GM23338 (cell line): ENCODE data around the gene ERN1. TPM values are rescaled to one million over a fixed set of nuclear protein-coding genes. Genes with fewer than 3 reads are reported as not detected.

Experiments
- ATAC-seq: fragments of 200-7000 bp; cut with Tn5 transposase; 3 replicates; pipeline ENCODE4 v1.9.1; 2020
- DNase-seq: peaks from one replicate; pipeline ENCODE4 v3.0.0-alpha.2; 2015; ENCODE audit warnings: low spot score
- H2AFZ ChIP-seq: fragments of 200-600 bp; sonication (generic); 2 replicates; pipeline ENCODE4 v1.8.0; 2016; ENCODE audit warnings: antibody characterized with exemption, mild to moderate bottlenecking, moderate library complexity
- H3F3A ChIP-seq: fragments of 200-600 bp; sonication (generic); replicated peaks from 2 replicates; pipeline ENCODE4 v1.8.0; 2017; ENCODE audit warnings: antibody characterized with exemption, mixed run types, low read depth
- H3K27ac ChIP-seq: fragments of 200-600 bp; sonication (generic); 2 replicates; pipeline ENCODE4 v1.6.1; 2016; ENCODE audit warnings: low read depth
- H3K27me3 ChIP-seq: fragments of 200-600 bp; sonication (generic); 2 replicates; pipeline ENCODE4 v1.8.0; 2016; ENCODE audit warnings: mild to moderate bottlenecking, mixed run types, moderate library complexity; ENCODE audit not compliant: insufficient read depth
- H3K36me3 ChIP-seq: fragments of 200-600 bp; sonication (generic); 2 replicates; pipeline ENCODE4 v1.8.0; 2016; ENCODE audit warnings: mild to moderate bottlenecking; ENCODE audit not compliant: insufficient read depth
- H3K4me1 ChIP-seq: fragments of 200-600 bp; sonication (generic); 2 replicates; pipeline ENCODE4 v1.8.0; 2016; ENCODE audit warnings: mild to moderate bottlenecking, moderate library complexity; ENCODE audit not compliant: insufficient read depth
- H3K4me2 ChIP-seq: fragments of 200-600 bp; sonication (generic); 2 replicates; pipeline ENCODE4 v1.7.1; 2017; ENCODE audit warnings: mixed run types
- H3K4me3 ChIP-seq: fragments of 200-600 bp; sonication (generic); 2 replicates; pipeline ENCODE4 v1.6.1; 2016; ENCODE audit warnings: mixed run types
- H3K79me2 ChIP-seq: fragments of 200-600 bp; sonication (generic); replicated peaks from 2 replicates; pipeline ENCODE4 v1.8.0; 2017; ENCODE audit warnings: mild to moderate bottlenecking; ENCODE audit not compliant: insufficient read depth
- H3K9me2 ChIP-seq: fragments of 200-600 bp; sonication (generic); 2 replicates; pipeline ENCODE4 v1.8.0; 2017; ENCODE audit not compliant: insufficient read depth
- H4K20me1 ChIP-seq: fragments of 200-600 bp; sonication (generic); replicated peaks from 2 replicates; pipeline ENCODE4 v1.8.0; 2017; ENCODE audit warnings: mild to moderate bottlenecking; ENCODE audit not compliant: insufficient read depth
- H3K27ac Mint-ChIP-seq: 2 replicates; pipeline ENCODE4 v1.8.0; 2020; ENCODE audit warnings: inconsistent platforms, mild to moderate bottlenecking, moderate library complexity, mixed read lengths
- H3K27me3 Mint-ChIP-seq: 3 replicates; pipeline ENCODE4 v1.8.0; 2022; ENCODE audit warnings: low read depth, mild to moderate bottlenecking, moderate library complexity, mixed read lengths, inconsistent platforms; ENCODE audit not compliant: insufficient read depth, poor library complexity
- H3K36me3 Mint-ChIP-seq: 3 replicates; pipeline ENCODE4 v1.8.0; 2021; ENCODE audit warnings: low read depth, mild to moderate bottlenecking, inconsistent platforms, moderate library complexity, mixed read lengths
- H3K4me1 Mint-ChIP-seq: 3 replicates; pipeline ENCODE4 v1.8.0; 2020; ENCODE audit warnings: mild to moderate bottlenecking, inconsistent platforms, mixed read lengths
- H3K4me3 Mint-ChIP-seq: 3 replicates; pipeline ENCODE4 v1.8.0; 2021; ENCODE audit warnings: moderate library complexity, mild to moderate bottlenecking, inconsistent platforms, mixed read lengths
- H3K9me3 Mint-ChIP-seq: 3 replicates; pipeline ENCODE4 v1.8.0; 2020; ENCODE audit warnings: moderate library complexity, mild to moderate bottlenecking, inconsistent platforms, mixed read lengths
- CREB1 ChIP-seq: fragments of 250-450 bp; sonication (Bioruptor Pico); IDR thresholded peaks from 2 replicates; pipeline ENCODE4 v1.5.0; 2020; ENCODE audit warnings: low read depth, mild to moderate bottlenecking, moderate library complexity
- JUNB ChIP-seq: IDR thresholded peaks from one replicate; pipeline ENCODE4 v1.6.1; 2016; ENCODE audit warnings: antibody characterized with exemption; ENCODE audit not compliant: unreplicated experiment
- NANOG ChIP-seq: IDR thresholded peaks from 2 replicates; pipeline ENCODE4 v1.6.1; 2016; ENCODE audit warnings: antibody characterized with exemption, borderline replicate concordance
- STAT1 ChIP-seq: IDR thresholded peaks from one replicate; pipeline ENCODE4 v1.6.1; 2016; ENCODE audit warnings: antibody characterized with exemption; ENCODE audit not compliant: unreplicated experiment
- ZNF114 ChIP-seq: fragments of 250-450 bp; sonication (Bioruptor Pico); IDR thresholded peaks from 2 replicates; pipeline ENCODE4 v1.5.0; 2020; ENCODE audit warnings: mild to moderate bottlenecking, moderate library complexity
- ZNF331 ChIP-seq: fragments of 250-450 bp; sonication (Bioruptor Pico); IDR thresholded peaks from 2 replicates; pipeline ENCODE4 v1.5.0; 2020; ENCODE audit warnings: low read depth, mild to moderate bottlenecking, moderate library complexity
- ZNF462 ChIP-seq: fragments of 250-450 bp; sonication (Bioruptor Pico); IDR thresholded peaks from 2 replicates; pipeline ENCODE4 v1.5.0; 2020; ENCODE audit warnings: mild to moderate bottlenecking, moderate library complexity
- polyA plus RNA-seq: library from polyadenylated mRNA; unstranded; fragments of >200 nt; fragmentation: Nextera tagmentation; extraction: Ambion mirVana; gene quantifications from 2 replicates; pipeline ENCODE4 v1.2.1, GENCODE V29; 2016
- total RNA-seq: library from RNA; depleted of rRNA; stranded (reverse); fragments of >200 nt; shearing (Covaris generic); gene quantifications from 2 replicates; pipeline ENCODE4 v1.2.3, GENCODE V29; 2014
- TF ChIP-seq, protein P1 (sequence below): IDR thresholded peaks from one replicate; pipeline ENCODE4 v1.6.1; 2018; ENCODE audit warnings: antibody characterized with exemption; ENCODE audit not compliant: unreplicated experiment
- TF ChIP-seq, protein P2 (sequence below), 2 experiments: fragments of 200-600 bp in 1 of 2; sonication (generic) in 1 of 2; conservative IDR thresholded peaks; 2 replicates each; pipeline versions ENCODE4 v1.5.1 to v1.6.1; 2016 to 2017; ENCODE audit warnings: antibody characterized with exemption in 2 of 2, low read depth in 2 of 2, mild to moderate bottlenecking in 2 of 2, moderate library complexity in 1 of 2
- TF ChIP-seq, protein P3 (sequence below): IDR thresholded peaks from 2 replicates; pipeline ENCODE4 v1.6.1; 2016; ENCODE audit warnings: antibody characterized with exemption

ERN1 gene
- total and polyA plus RNA-seq, 2 experiments from 2014 or later = 5.9 to 7.5 TPM

- TF ChIP-seq, protein P1, sequence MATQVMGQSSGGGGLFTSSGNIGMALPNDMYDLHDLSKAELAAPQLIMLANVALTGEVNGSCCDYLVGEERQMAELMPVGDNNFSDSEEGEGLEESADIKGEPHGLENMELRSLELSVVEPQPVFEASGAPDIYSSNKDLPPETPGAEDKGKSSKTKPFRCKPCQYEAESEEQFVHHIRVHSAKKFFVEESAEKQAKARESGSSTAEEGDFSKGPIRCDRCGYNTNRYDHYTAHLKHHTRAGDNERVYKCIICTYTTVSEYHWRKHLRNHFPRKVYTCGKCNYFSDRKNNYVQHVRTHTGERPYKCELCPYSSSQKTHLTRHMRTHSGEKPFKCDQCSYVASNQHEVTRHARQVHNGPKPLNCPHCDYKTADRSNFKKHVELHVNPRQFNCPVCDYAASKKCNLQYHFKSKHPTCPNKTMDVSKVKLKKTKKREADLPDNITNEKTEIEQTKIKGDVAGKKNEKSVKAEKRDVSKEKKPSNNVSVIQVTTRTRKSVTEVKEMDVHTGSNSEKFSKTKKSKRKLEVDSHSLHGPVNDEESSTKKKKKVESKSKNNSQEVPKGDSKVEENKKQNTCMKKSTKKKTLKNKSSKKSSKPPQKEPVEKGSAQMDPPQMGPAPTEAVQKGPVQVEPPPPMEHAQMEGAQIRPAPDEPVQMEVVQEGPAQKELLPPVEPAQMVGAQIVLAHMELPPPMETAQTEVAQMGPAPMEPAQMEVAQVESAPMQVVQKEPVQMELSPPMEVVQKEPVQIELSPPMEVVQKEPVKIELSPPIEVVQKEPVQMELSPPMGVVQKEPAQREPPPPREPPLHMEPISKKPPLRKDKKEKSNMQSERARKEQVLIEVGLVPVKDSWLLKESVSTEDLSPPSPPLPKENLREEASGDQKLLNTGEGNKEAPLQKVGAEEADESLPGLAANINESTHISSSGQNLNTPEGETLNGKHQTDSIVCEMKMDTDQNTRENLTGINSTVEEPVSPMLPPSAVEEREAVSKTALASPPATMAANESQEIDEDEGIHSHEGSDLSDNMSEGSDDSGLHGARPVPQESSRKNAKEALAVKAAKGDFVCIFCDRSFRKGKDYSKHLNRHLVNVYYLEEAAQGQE = no peak
- no peak for TF ChIP-seq CREB1 (CRISPR knock-in tag)
- TF ChIP-seq NANOG = no peak
- TF ChIP-seq STAT1 = no peak
- TF ChIP-seq ZNF331 (CRISPR knock-in tag) = no peak
- TF ChIP-seq, protein P2, sequence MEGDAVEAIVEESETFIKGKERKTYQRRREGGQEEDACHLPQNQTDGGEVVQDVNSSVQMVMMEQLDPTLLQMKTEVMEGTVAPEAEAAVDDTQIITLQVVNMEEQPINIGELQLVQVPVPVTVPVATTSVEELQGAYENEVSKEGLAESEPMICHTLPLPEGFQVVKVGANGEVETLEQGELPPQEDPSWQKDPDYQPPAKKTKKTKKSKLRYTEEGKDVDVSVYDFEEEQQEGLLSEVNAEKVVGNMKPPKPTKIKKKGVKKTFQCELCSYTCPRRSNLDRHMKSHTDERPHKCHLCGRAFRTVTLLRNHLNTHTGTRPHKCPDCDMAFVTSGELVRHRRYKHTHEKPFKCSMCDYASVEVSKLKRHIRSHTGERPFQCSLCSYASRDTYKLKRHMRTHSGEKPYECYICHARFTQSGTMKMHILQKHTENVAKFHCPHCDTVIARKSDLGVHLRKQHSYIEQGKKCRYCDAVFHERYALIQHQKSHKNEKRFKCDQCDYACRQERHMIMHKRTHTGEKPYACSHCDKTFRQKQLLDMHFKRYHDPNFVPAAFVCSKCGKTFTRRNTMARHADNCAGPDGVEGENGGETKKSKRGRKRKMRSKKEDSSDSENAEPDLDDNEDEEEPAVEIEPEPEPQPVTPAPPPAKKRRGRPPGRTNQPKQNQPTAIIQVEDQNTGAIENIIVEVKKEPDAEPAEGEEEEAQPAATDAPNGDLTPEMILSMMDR (conservative IDR thresholded peaks at IDR 0.05; ENCODE audit: low read depth in 2 of 2) = no peak
- TF ChIP-seq ZNF114 = no peak
- TF ChIP-seq, protein P3, sequence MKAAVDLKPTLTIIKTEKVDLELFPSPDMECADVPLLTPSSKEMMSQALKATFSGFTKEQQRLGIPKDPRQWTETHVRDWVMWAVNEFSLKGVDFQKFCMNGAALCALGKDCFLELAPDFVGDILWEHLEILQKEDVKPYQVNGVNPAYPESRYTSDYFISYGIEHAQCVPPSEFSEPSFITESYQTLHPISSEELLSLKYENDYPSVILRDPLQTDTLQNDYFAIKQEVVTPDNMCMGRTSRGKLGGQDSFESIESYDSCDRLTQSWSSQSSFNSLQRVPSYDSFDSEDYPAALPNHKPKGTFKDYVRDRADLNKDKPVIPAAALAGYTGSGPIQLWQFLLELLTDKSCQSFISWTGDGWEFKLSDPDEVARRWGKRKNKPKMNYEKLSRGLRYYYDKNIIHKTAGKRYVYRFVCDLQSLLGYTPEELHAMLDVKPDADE = no peak
- no peak for TF ChIP-seq JUNB
Measured at GRCh38 chr17:64003526-64004121, 126.3 kb downstream of the ERN1 start (continued).

DNA sequence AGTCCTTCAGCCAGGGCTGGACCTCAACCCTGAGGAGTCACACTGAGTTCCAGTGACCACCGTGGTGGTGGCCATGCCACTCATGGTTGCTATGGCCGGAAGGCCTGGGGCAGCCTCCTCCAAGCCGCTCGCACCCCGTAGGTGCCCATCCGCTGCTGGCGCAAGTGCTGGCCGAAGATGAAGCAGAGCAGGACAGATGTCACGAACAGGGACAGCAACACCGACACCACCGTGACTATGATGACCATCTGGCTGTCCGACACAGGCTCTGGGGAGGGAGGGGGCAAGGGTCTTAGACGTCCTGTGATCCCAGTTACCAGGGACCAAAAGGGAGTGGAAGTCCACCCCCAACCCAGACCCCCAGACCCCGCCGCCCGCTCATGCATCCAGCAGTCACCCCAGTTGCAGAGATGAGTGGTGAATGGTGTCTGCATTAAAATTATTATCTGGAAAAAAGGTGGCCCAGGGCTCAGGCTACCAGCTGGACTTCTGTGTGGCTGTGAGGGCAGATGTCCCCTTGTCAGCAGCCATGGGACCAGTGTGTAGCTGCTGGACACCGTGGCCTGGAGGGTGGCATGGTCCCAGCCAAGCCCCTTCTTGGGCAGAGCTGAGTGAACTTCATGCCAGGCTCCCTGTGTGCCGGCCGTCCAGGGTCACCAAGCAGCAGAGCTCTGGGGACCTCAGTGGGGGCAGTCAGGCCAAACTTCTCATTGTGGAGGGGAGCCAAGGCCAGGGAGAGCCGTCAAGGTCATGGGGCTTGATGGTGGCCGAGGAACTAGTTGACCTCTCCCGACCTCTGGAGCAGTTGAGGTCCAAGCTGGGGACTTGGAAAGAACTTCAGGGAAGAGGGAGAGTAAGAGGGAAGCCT lies 127.1 kb downstream of the ERN1 start:
- H3K27ac Mint-ChIP-seq = no peak overlapping the region
- Histone ChIP-seq H3K36me3 (no peaks in the 10 kb centered on the region), H2AFZ (no peak overlapping the region), H3K27me3 (peaks cover 11% of the 10 kb centered on the region; the same call in 1 of the 2 replicates), H3K27ac (no peak overlapping the region), H3K4me3 (no peak overlapping the region), H3F3A (no peaks in the 10 kb centered on the region), H3K79me2 (no peaks in the 10 kb centered on the region), H3K9me2 (no peaks in the 10 kb centered on the region), H3K4me1 (0 out of 2 replicates have a peak, but pooled peaks cover 4% of the 10 kb centered on the region), H3K4me2 (no peak overlapping the region), H4K20me1 (no peaks in the 10 kb centered on the region)
- H3K9me3 Mint-ChIP-seq = no peaks in the 10 kb centered on the region; the same call in 2 of the 3 replicates
- H3K4me3 Mint-ChIP-seq = no peak overlapping the region
- no peak for ATAC-seq
- no peak for DNase-seq
- peaks cover 23% of the 10 kb centered on the region for H3K27me3 Mint-ChIP-seq
- peaks cover 18% of the 10 kb centered on the region for H3K4me1 Mint-ChIP-seq
- H3K36me3 Mint-ChIP-seq = no peaks in the 10 kb centered on the region
- TF ChIP-seq JUNB (no peak), ZNF331 (CRISPR knock-in tag) (no peak), STAT1 (no peak), ZNF462 (CRISPR knock-in tag) (no peak), NANOG (no peak)
